Measurements from ENCODE around the gene ARFGEF3.
"Not testable (repeated sequence)": the region's sequence is repeated elsewhere in the genome, so short reads cannot be mapped to it uniquely, and the experiment has no call there.

Gene ARFGEF3

GRCh38 chr6:138287144-138287955 lies 125.6 kb downstream of the ARFGEF3 start:
- TF ChIP-seq, protein P1, sequence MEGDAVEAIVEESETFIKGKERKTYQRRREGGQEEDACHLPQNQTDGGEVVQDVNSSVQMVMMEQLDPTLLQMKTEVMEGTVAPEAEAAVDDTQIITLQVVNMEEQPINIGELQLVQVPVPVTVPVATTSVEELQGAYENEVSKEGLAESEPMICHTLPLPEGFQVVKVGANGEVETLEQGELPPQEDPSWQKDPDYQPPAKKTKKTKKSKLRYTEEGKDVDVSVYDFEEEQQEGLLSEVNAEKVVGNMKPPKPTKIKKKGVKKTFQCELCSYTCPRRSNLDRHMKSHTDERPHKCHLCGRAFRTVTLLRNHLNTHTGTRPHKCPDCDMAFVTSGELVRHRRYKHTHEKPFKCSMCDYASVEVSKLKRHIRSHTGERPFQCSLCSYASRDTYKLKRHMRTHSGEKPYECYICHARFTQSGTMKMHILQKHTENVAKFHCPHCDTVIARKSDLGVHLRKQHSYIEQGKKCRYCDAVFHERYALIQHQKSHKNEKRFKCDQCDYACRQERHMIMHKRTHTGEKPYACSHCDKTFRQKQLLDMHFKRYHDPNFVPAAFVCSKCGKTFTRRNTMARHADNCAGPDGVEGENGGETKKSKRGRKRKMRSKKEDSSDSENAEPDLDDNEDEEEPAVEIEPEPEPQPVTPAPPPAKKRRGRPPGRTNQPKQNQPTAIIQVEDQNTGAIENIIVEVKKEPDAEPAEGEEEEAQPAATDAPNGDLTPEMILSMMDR (IDR thresholded peaks at IDR 0.05; ENCODE audit: low read depth, low read length): peak; percentile 55
- peak; percentile 16 to 34 for DNase-seq (ENCODE audit: low read depth in 2 of 2)
- H3K4me3 ChIP-seq (replicated peaks in 1 of 2; ENCODE audit: low read depth in 2 of 2, low read length in 2 of 2): no peak overlapping the region

DNA sequence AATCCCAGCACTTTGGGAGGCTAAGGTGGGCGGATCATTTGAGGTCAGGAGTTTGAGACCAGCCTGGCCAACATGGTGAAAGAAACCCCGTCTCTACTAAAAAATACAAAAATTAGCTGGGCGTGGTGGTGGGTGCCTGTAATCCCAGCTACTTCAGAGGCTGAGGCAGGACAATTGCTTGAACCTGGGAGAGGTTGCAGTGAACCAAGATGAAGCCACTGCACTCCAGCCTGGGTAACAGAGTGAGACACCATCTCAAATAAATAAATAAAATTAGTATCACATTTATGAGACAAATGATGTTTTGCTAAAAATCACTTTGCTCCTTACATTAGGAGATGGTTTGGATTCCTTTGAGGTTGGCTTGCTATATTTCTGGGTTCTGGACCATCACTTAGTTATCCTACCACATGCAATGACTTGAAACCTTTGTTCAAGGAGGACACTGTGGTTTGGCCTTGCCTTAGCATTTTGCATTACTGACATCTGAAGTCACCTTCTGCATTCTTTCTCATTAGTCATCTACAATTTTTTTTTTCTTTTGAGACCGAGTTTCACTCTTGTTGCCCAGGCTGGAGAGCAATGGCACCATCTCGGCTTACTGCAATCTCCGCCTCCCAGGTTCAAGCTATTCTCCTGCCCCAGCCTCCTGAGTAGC lies 126.8 kb downstream of the ARFGEF3 start:
- DNase-seq (ENCODE audit: low read depth in 2 of 2): peak; percentile 49 to 91
- not testable (repeated sequence) for H3K4me3 ChIP-seq (replicated peaks in 1 of 2; ENCODE audit: low read depth in 2 of 2, low read length in 2 of 2)

DNA sequence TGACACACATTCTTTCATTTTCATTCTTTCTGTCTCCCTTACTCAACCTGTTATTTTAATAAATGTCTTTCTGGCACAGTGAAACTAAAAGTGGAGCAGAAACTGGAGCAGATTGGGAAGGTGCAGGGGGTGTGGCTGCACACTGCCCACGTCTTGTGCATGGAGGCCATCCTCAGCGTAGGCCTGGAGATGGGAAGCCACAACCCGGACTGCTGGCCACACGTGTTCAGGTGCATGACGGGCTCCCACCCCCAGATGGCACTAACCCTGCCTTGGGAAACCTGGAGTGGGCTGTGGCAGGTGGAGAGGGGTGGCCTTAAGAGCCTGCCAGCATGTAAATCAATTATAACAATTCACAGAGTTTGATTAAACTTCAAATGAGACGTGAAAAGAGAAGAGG lies 128.0 kb downstream of the ARFGEF3 start:
- DNase-seq (ENCODE audit: low read depth in 2 of 2): no peak
- TF ChIP-seq, protein P1 (IDR thresholded peaks at IDR 0.05; ENCODE audit: low read depth, low read length): no peak
- no peak overlapping the region for H3K4me3 ChIP-seq (replicated peaks in 1 of 2; ENCODE audit: low read depth in 2 of 2, low read length in 2 of 2)

GRCh38 chr6:138290423-138290962 lies 128.8 kb downstream of the ARFGEF3 start:
- TF ChIP-seq, protein P1 (IDR thresholded peaks at IDR 0.05; ENCODE audit: low read depth, low read length): no peak
- no peak for DNase-seq (ENCODE audit: low read depth in 2 of 2)
- no peak overlapping the region for H3K4me3 ChIP-seq (replicated peaks in 1 of 2; ENCODE audit: low read depth in 2 of 2, low read length in 2 of 2)

DNA sequence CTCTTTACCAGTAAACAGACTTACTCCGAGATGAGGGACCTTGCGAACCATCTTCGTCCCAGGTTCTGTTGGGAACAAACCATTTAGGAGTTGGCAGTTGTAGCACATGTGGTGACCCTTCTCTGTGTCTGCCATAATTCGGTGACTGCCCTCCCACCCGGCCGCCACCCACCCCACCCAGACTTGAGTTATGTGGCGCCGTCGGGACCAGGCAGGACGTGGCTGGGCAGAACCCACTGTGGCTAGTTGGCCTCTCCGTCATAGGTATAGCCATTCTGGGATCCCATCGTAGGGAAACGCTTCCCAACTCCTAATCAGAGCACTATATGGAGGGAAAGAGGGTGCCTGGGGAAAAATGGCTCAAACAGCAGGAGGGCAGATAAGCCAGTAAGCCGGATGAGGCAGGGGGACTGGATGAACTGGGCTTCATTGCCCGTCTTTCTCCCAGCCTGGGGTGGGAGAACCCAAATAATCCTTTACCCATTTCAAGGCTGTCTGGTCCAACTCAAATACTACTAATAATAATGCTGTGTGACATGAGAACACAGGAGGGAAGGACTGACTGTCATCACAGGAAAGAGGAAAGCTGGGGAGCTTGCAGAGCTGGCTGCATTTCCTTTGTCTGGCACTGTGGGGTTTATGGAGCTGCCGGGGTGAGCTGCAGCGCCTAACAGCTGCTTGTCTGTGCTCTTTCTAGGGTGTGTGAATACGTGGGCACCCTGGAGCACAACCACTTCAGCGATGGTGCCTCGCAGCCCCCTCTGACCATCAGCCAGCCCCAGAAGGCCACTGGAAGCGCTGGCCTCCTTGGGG lies 129.5 kb downstream of the ARFGEF3 start:
- H3K4me3 ChIP-seq (replicated peaks in 1 of 2; ENCODE audit: low read depth in 2 of 2, low read length in 2 of 2): no peak overlapping the region
- DNase-seq (ENCODE audit: low read depth in 2 of 2): no peak
- TF ChIP-seq, protein P1 (IDR thresholded peaks at IDR 0.05; ENCODE audit: low read depth, low read length): no peak

GRCh38 chr6:138291849-138292181 lies 130.1 kb downstream of the ARFGEF3 start:
- TF ChIP-seq, protein P1 (IDR thresholded peaks at IDR 0.05; ENCODE audit: low read depth, low read length): no peak
- DNase-seq (ENCODE audit: low read depth in 2 of 2): no peak
- no peak overlapping the region for H3K4me3 ChIP-seq (replicated peaks in 1 of 2; ENCODE audit: low read depth in 2 of 2, low read length in 2 of 2)

DNA sequence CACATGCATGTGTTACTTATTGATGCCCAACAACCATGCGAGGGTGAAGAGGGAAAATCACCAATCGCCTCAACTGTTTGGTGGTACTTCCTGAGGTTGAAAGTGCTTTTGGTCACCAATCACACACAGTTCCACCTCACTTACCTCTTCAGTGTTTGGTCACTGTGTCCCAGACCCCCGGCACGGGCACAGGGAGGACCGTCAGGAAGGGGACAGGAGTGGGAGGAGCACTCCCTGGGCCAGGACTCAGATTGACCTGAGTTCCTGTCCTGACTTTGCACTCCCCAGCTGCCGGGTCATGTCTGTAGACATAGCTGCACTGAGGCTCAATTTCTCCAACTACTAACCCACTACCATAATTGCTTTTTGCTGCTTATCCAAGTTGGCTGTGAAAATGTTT lies 130.7 kb downstream of the ARFGEF3 start:
- TF ChIP-seq, protein P1 (IDR thresholded peaks at IDR 0.05; ENCODE audit: low read depth, low read length): no peak
- no peak for DNase-seq (ENCODE audit: low read depth in 2 of 2)

More for the DNA sequence above, 130.7 kb downstream of the ARFGEF3 start:
- H3K4me3 ChIP-seq (replicated peaks in 1 of 2; ENCODE audit: low read depth in 2 of 2, low read length in 2 of 2): no peak overlapping the region

Data from cardiac fibroblast (primary cell).